GM10266 (cell line): ENCODE data around the gene ZFC3H1.

Source experiments
- DNase-seq: peaks from one replicate; pipeline ENCODE4 v3.0.0; 2012; ENCODE audit errors: extremely low spot score
- TF ChIP-seq, protein P1 (sequence below): IDR thresholded peaks from 2 replicates; pipeline ENCODE4 v1.5.1; 2012; ENCODE audit warnings: mild to moderate bottlenecking, low read depth; ENCODE audit not compliant: control insufficient read depth, insufficient read depth; ENCODE audit errors: missing control alignments

ZFC3H1 gene

DNA sequence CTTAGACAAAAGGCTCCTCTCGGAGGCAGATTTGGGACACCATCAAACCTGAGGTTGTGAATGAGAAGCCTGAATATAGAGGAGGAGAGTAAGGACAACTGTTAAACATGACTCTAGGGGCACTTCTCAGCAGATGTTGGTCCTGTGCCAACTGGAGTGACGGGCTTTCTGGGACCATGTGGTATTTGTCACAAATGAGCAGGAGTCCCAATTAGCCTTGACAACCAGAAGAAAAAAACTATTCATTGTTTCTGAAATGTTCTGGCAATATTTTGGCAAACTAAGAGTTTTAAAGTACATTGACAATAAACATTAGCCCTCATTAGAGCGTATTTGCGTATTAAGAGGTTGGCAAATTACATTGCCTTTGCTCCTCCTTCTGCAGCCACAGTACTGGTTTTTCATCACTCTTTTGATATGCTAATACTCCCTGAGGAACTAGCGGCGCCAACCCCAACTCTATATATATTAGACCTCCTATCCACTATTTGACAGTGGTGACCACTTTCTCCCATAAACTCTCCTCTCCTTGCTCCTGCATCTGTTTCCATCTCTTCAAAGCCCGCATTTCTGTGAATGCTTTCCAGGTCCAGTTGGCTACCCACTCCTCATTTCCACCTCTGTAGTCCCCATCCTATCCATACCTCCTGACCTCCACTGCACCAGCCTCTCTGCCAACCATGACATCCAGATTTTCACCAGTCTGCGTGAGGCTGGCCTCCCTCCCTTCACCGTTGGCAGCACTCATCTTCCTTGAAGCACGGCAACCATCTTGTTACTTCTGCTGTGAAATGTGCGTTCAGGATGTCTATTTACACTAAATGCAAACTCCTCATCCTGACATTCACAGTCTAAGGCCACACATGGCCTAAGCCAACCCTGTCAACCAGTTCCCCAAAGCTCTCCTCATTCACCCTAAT lies 100.7 kb downstream of the ZFC3H1 start:
- no peak for DNase-seq

More for the DNA sequence above, 100.7 kb downstream of the ZFC3H1 start:
- TF ChIP-seq, protein P1, sequence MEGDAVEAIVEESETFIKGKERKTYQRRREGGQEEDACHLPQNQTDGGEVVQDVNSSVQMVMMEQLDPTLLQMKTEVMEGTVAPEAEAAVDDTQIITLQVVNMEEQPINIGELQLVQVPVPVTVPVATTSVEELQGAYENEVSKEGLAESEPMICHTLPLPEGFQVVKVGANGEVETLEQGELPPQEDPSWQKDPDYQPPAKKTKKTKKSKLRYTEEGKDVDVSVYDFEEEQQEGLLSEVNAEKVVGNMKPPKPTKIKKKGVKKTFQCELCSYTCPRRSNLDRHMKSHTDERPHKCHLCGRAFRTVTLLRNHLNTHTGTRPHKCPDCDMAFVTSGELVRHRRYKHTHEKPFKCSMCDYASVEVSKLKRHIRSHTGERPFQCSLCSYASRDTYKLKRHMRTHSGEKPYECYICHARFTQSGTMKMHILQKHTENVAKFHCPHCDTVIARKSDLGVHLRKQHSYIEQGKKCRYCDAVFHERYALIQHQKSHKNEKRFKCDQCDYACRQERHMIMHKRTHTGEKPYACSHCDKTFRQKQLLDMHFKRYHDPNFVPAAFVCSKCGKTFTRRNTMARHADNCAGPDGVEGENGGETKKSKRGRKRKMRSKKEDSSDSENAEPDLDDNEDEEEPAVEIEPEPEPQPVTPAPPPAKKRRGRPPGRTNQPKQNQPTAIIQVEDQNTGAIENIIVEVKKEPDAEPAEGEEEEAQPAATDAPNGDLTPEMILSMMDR = no peak
